Heart left ventricle (tissue), 16 donors: ENCODE data around the gene IL2RA. TPM values are rescaled to one million over a fixed set of nuclear protein-coding genes. Genes with fewer than 3 reads are reported as not detected.
"Not testable (repeated sequence)": the region's sequence is repeated elsewhere in the genome, so short reads cannot be mapped to it uniquely, and the experiment has no call there.

Experiments
- ATAC-seq, 4 donors: fragments of 200-7000 bp; cut with Tn5 transposase; one replicate each; pipeline ENCODE4 v1.9.1; 2020 to 2022; ENCODE audit warnings: moderate library complexity in 4 of 4, mild to moderate bottlenecking in 3 of 4, moderate number of reproducible peaks in 1 of 4
- DNase-seq, 5 donors: peaks; one replicate each; pipeline ENCODE4 v3.0.0-alpha.2; 2020
- H3K27ac ChIP-seq, 12 donors: fragments of 200-600 bp; sonication (generic) in 4 of 12; one replicate each; pipeline versions ENCODE4 v1.5.0 to v1.8.0; 2016 to 2022; ENCODE audit warnings: mild to moderate bottlenecking in 2 of 12
- H3K27me3 ChIP-seq, 9 donors: fragments of 200-600 bp; sonication (generic) in 2 of 9; one replicate each; pipeline versions ENCODE4 v1.5.1 to v1.8.0; 2016 to 2022; ENCODE audit warnings: mild to moderate bottlenecking in 3 of 9
- H3K36me3 ChIP-seq, 9 donors: fragments of 200-600 bp; sonication (generic) in 2 of 9; one replicate each; pipeline versions ENCODE4 v1.5.0 to v1.8.0; 2018 to 2022; ENCODE audit warnings: mild to moderate bottlenecking in 2 of 9
- H3K4me1 ChIP-seq, 12 donors: fragments of 200-600 bp; sonication (generic) in 4 of 12; one replicate each; pipeline versions ENCODE4 v1.5.0 to v1.8.0; 2016 to 2022; ENCODE audit warnings: mild to moderate bottlenecking in 3 of 12
- H3K4me3 ChIP-seq, 12 donors: fragments of 200-600 bp; sonication (generic) in 4 of 12; one replicate each; pipeline versions ENCODE4 v1.5.0 to v1.8.0; 2017 to 2022; ENCODE audit warnings: mild to moderate bottlenecking in 9 of 12, moderate library complexity in 4 of 12
- H3K9me3 ChIP-seq, 12 donors: fragments of 200-600 bp; sonication (generic) in 4 of 12; one replicate each; pipeline versions ENCODE4 v1.5.0 to v1.8.0; 2016 to 2022; ENCODE audit warnings: mild to moderate bottlenecking in 1 of 12
- POLR2A ChIP-seq, 2 donors: fragments of 450-650 bp; IDR thresholded peaks; one replicate each; pipeline ENCODE4 v1.6.1; 2017; ENCODE audit warnings: antibody characterized with exemption in 2 of 2, mild to moderate bottlenecking in 2 of 2, moderate library complexity in 2 of 2
- WGBS, 4 donors: extraction: QIAGEN DNeasy Blood & Tissue Kit in 2 of 4; methylation state at CpG; one replicate each; pipeline versions ENCODE4 v1.1.5 to v1.1.7; 2013 to 2018; 5-methylcytosine and 5-hydroxymethylcytosine counted together
- intact Hi-C, 10 donors: fragments of 100-400 bp; cut with DNase I; formaldehyde crosslinking; loops; one replicate each; pipeline versions ENCODE4 v1.11.1 to v1.14.2; 2022
- polyA plus RNA-seq, 2 donors: library from polyadenylated mRNA; stranded (reverse); fragments of 200-250 nt; gene quantifications; one replicate each; pipeline ENCODE4 v1.2.3, GENCODE V29; 2013
- total RNA-seq, 9 donors: library from RNA; depleted of rRNA in 2 of 9; stranded (reverse); fragments of >200 nt in 2 of 9; fragmentation: NEBNext Ultra II Directional in 3 of 9; extraction: Animal tissue kit (Norgen Biotek cat#: 25700) in 3 of 9; gene quantifications; one replicate each; pipeline versions ENCODE4 v1.1.0 to v1.2.4, GENCODE V29; 2016 to 2023
- TF ChIP-seq, protein P1 (sequence below), 12 donors: fragments of 200-600 bp; sonication (generic) in 4 of 12; IDR thresholded peaks; one replicate each; pipeline versions ENCODE4 v1.5.0 to v1.8.0; 2018 to 2022; ENCODE audit warnings: antibody characterized with exemption in 12 of 12, mild to moderate bottlenecking in 5 of 12
- donor health status: ischemic (EF 13 %, LVEDD 7.1; RV severe dilation, severe dysfunction).
- donor health status: healthy with polysubstance abuse.
- donor health status: DM: no; HTN: yes; CAD: no.
- donor health status: DM: no; HTN: no; CAD: no.
- donor health status: ischemic (EF 25% LVEDD 6.9; RV normal size, moderate dysfunction).
- donor health status: ischemic (EF 25% LVEDD 5.7; RV mildly dilated, moderate dysfunction).
- donor health status: healthy.
- donor health status: DM: yes; HTN: yes; CAD: no.
- donor health status: ischemic (EF 35%, LVEDD 5.7; RV mildly dilated, moderate dysfunction).
- donor health status: nonischemic (EF 11% LVEDD 7.7; RV severe dilation, severe dysfunction).
- donor health status: DM: yes; HTN: yes; CAD: no.
- donor health status: PGD.
- donor health status: ischemic (EF 29% LVEDD 5.4; RV normal size, mild dysfunction).
- donor health status: nonischemic (EF 23%, LVEDD 6.1; RV moderate dilation, normal function).

Gene IL2RA
- total and polyA plus RNA-seq, 11 donors: 0.11 to 11.1 (median 0.90) TPM; not detected in 1

DNA sequence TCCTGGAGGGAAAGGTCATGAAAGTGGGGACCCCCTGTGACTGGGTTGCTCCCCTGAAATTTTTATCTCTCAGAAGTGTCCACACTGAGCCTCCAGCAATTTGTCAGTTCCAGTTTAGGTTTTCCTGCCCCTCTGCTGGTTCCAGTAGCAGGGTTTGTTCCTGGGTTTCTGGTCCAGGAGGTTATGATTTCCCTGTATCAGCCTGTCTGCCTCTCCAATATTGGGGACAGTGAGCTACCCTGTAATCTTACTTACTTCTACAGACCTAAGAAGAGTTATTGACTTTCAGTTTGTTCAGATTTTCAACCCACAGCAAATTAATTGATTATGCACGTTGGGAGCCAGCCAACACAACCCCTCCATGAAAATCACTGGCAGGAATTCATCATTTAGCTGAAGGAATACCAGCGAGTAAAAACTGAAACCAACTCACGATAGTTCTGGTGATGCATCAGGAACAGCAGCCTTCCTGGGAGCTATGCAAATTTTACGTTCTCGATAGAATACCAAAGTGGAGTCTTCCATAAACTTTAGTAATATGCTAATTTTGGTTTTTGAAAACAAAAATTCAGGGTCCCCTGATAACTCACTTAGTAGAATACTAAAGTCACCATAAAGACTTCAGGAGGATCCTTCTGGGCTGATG is 53.5 kb downstream of the IL2RA start:
- Histone ChIP-seq H3K27me3 (peaks cover 0 to 3% (median 0%) of the 10 kb centered on the region in 9 donors), H3K4me3 (peak overlapping the region in 9 of 12 donors; percentile 9 to 47 (median 34)), H3K27ac (peak overlapping the region in 7 of 12 donors; percentile 6 to 75 (median 34)), H3K9me3 (peaks cover 0 to 10% (median 0%) of the 10 kb centered on the region in 12 donors), H3K36me3 (no peaks in the 10 kb centered on the region), H3K4me1 (peaks cover 0 to 10% (median 0%) of the 10 kb centered on the region in 12 donors)
- TF ChIP-seq, protein P1, sequence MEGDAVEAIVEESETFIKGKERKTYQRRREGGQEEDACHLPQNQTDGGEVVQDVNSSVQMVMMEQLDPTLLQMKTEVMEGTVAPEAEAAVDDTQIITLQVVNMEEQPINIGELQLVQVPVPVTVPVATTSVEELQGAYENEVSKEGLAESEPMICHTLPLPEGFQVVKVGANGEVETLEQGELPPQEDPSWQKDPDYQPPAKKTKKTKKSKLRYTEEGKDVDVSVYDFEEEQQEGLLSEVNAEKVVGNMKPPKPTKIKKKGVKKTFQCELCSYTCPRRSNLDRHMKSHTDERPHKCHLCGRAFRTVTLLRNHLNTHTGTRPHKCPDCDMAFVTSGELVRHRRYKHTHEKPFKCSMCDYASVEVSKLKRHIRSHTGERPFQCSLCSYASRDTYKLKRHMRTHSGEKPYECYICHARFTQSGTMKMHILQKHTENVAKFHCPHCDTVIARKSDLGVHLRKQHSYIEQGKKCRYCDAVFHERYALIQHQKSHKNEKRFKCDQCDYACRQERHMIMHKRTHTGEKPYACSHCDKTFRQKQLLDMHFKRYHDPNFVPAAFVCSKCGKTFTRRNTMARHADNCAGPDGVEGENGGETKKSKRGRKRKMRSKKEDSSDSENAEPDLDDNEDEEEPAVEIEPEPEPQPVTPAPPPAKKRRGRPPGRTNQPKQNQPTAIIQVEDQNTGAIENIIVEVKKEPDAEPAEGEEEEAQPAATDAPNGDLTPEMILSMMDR (IDR thresholded peaks at IDR 0.05): no peak
- no peak for TF ChIP-seq POLR2A (IDR thresholded peaks at IDR 0.05)
- 66 to 74% (median 70%) methylated on average over 5 of the region's 5 CpGs for WGBS, 4 donors
- intact Hi-C loops: loop anchor here in 1 of 10 donors (10.0 kb wide), 1 partner anchor 54 kb away; no protein-coding TSS in a partner anchor
- DNase-seq (no peak), ATAC-seq (no peak)

DNA sequence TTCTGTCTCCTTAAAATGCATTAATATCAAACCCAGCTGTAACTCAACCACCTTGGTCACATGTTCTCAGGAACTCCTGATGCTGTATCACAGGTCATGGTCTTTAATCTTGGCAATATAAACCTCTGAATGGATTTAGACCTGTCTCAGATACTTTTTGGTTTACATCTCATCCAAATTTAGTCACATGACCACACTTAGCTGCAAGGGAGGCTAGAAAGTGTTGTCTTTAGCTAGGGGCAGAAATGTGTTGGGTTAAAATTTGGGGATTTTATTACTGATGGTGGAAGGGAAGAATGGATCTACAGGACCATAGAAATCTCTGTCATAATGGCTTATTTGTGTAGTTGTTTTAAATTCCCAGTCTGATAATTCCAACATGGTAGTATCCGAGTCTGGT is 55.2 kb downstream of the IL2RA start:
- ATAC-seq (no peak), DNase-seq (no peak)
- H3K27me3 ChIP-seq: peaks cover 0 to 3% (median 0%) of the 10 kb centered on the region in 9 donors
- intact Hi-C loops: loop anchor here in 1 of 10 donors (10.0 kb wide), 1 partner anchor 52 kb away; no protein-coding TSS in a partner anchor
- H3K4me3 ChIP-seq: no peak overlapping the region
- no peak overlapping the region for H3K27ac ChIP-seq
- TF ChIP-seq, protein P1 (IDR thresholded peaks at IDR 0.05): no peak
- H3K36me3 ChIP-seq: no peaks in the 10 kb centered on the region
- H3K4me1 ChIP-seq: peaks cover 0 to 10% (median 0%) of the 10 kb centered on the region in 12 donors
- 0 to 98% (median 70%) methylated on average over 1 of the region's 1 CpG for WGBS, 4 donors
- H3K9me3 ChIP-seq: peaks cover 0 to 10% (median 0%) of the 10 kb centered on the region in 12 donors

DNA sequence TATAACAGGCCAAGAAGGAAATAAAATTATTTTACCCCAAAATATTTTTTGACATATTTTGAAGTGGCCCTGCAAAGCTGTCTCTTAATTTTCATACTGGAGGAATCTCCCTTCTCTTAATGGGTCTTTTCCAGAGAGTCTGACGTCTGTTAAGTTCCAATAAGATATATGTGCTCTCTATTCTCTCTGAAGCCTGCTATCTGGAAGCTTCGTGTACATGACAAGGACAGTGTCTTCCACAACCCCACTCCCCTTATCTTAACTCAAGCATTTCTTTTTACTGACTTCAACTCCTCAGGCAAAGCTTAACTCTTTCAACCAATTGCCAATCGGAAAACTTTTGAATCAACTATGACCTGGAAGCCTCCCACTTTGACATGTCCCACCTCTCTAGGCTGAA is 55.6 kb downstream of the IL2RA start:
- no peak for DNase-seq
- no peak for ATAC-seq
- TF ChIP-seq, protein P1 (IDR thresholded peaks at IDR 0.05): no peak
- TF ChIP-seq POLR2A (IDR thresholded peaks at IDR 0.05): no peak
- H3K4me3 ChIP-seq: no peak overlapping the region
- intact Hi-C loops: loop anchor here in 1 of 10 donors (10.0 kb wide), 1 partner anchor 52 kb away; no protein-coding TSS in a partner anchor
- no peak overlapping the region for H3K27ac ChIP-seq
- H3K4me1 ChIP-seq: peaks cover 0 to 10% (median 0%) of the 10 kb centered on the region in 12 donors
- H3K27me3 ChIP-seq: peaks cover 0 to 3% (median 0%) of the 10 kb centered on the region in 9 donors
- peaks cover 0 to 10% (median 0%) of the 10 kb centered on the region in 12 donors for H3K9me3 ChIP-seq
- no peaks in the 10 kb centered on the region for H3K36me3 ChIP-seq
- WGBS, 4 donors: 55 to 67% (median 65%) methylated on average over 3 of the region's 3 CpGs

DNA sequence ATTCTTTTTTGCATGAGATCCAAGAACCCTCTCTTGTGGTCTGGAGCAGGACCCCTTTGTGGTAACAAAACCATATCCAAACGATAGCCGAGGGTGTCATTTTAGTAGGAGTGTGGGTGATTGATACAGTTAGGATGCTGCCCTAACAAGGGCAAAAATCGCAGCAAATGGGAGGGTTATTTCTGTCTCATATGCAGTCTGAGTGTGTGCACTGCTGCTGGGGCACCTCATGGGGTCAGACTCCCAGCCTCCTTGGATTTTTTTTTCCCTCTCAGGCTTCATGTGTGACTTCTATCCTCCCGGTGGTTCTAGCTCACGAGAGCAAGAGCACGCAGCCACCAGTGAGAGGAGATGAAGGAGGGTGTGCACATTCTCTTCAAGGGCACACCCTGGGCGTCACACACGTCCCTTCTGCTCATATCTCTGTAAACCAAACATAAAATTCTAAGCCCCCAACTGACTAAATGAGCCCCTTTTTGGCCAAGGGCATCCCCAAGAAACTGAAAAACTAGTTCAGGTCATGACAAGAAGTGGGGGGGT is 56.2 kb downstream of the IL2RA start:
- intact Hi-C loops: loop anchor here in 1 of 10 donors (10.0 kb wide), 1 partner anchor 51 kb away; no protein-coding TSS in a partner anchor
- TF ChIP-seq POLR2A (IDR thresholded peaks at IDR 0.05): no peak
- TF ChIP-seq, protein P1 (IDR thresholded peaks at IDR 0.05): no peak
- H3K9me3 ChIP-seq: peaks cover 0 to 10% (median 0%) of the 10 kb centered on the region in 12 donors
- H3K27ac ChIP-seq: no peak overlapping the region
- no peak overlapping the region for H3K4me3 ChIP-seq
- ATAC-seq (no peak), DNase-seq (no peak)
- peaks cover 0 to 3% (median 0%) of the 10 kb centered on the region in 9 donors for H3K27me3 ChIP-seq
- H3K4me1 ChIP-seq: peaks cover 0 to 10% (median 0%) of the 10 kb centered on the region in 12 donors
- WGBS, 4 donors: 65 to 74% (median 71%) methylated on average over 8 of the region's 8 CpGs
- H3K36me3 ChIP-seq: no peaks in the 10 kb centered on the region

DNA sequence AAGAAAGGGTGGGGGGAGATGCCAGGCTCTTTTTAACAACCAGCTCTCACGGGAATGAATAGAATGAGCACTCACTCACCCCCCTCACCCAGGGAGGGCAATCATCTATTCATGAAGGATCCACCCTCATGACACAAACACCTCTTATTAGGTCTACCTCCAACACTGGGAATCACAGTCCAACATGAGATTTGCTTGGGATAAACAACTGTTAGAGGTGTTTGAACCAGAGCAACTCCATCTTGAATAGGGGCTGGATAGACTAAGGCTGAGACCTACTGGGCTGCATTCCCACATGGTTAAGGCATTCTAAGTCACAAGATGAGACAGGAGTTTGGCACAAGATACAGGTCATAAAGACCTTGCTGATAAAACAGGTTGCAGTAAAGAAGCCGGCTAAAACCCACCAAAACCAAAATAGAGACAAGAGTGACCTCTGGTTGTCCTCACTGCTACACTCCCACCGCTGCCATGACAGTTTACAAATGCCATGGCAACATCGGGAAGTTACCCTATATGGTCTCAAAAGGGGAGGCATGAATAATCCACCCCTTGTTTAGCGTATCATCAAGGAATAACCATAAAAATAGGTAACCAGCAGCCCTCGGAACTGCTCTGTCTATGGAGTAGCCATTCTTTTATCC is 56.9 kb downstream of the IL2RA start:
- H3K36me3 ChIP-seq, DNase-seq, H3K4me3 ChIP-seq, H3K9me3 ChIP-seq, H3K27ac ChIP-seq, H3K27me3 ChIP-seq, ATAC-seq: not testable (repeated sequence)
- intact Hi-C loops: loop anchor here in 1 of 10 donors (10.0 kb wide), 1 partner anchor 50 kb away; no protein-coding TSS in a partner anchor
- WGBS, 4 donors: 67 to 72% (median 70%) methylated on average over 6 of the region's 6 CpGs
- H3K4me1 ChIP-seq: peaks cover 0 to 10% (median 0%) of the 10 kb centered on the region in 12 donors
